Measurements from ENCODE around the gene SNTG2. TPM values are rescaled to one million over a fixed set of nuclear protein-coding genes. Genes with fewer than 3 reads are reported as not detected.
A peak's percentile ranks its signal among the peaks of the same experiment; 100 is the strongest.

Gene SNTG2
- total and polyA plus RNA-seq, 10 donors = 1.9 to 59.4 (median 18.3) TPM

GRCh38 chr2:1257334-1257733, 306.7 kb downstream of the SNTG2 start:
- Histone ChIP-seq H3K4me3 (no peak overlapping the region), H3K9me3 (peaks cover 0 to 2% (median 0%) of the 10 kb centered on the region in 8 donors), H3K27ac (no peak overlapping the region), H3K27me3 (replicated peaks in 1 of 7) (no peaks in the 10 kb centered on the region), H3K36me3 (no peaks in the 10 kb centered on the region), H3K4me1 (peaks cover 0 to 4% (median 0%) of the 10 kb centered on the region in 6 donors)
- TF ChIP-seq POLR2A (IDR thresholded peaks at IDR 0.05) (no peak), POLR2AphosphoS5 (IDR thresholded peaks at IDR 0.05) (no peak), CTCF (IDR thresholded peaks at IDR 0.05 in 8 of 11, conservative IDR thresholded peaks at IDR 0.05 in 3 of 11) (no peak)
- DNase-seq = no peak
- WGBS, 5 donors = 79 to 86% (median 80%) methylated on average over 11 of the region's 11 CpGs
- intact Hi-C loops (cut with DNase I; ENCODE audit: low total_unique reads) = no loop called here

GRCh38 chr2:1259746-1260145, 309.1 kb downstream of the SNTG2 start:
- Histone ChIP-seq H3K27me3 (replicated peaks in 1 of 7) (no peaks in the 10 kb centered on the region), H3K27ac (no peak overlapping the region), H3K4me3 (no peak overlapping the region), H3K4me1 (no peaks in the 10 kb centered on the region), H3K36me3 (no peaks in the 10 kb centered on the region), H3K9me3 (no peaks in the 10 kb centered on the region)
- DNase-seq = no peak
- WGBS, 5 donors = 81 to 87% (median 84%) methylated on average over 9 of the region's 9 CpGs
- intact Hi-C loops (cut with DNase I; ENCODE audit: low total_unique reads) = no loop called here
- TF ChIP-seq CTCF (IDR thresholded peaks at IDR 0.05 in 8 of 11, conservative IDR thresholded peaks at IDR 0.05 in 3 of 11) = no peak

GRCh38 chr2:1262609-1263008, 312.0 kb downstream of the SNTG2 start:
- peak in 1 of 3 donors; percentile 9 for TF ChIP-seq POLR2AphosphoS5 (IDR thresholded peaks at IDR 0.05)
- TF ChIP-seq POLR2A (IDR thresholded peaks at IDR 0.05) = no peak
- intact Hi-C loops (cut with DNase I; ENCODE audit: low total_unique reads) = no loop called here
- Histone ChIP-seq H3K27me3 (replicated peaks in 1 of 7) (no peaks in the 10 kb centered on the region), H3K27ac (no peak overlapping the region), H3K4me3 (no peak overlapping the region), H3K9me3 (no peaks in the 10 kb centered on the region), H3K4me1 (no peaks in the 10 kb centered on the region), H3K36me3 (no peaks in the 10 kb centered on the region)
- DNase-seq = no peak
- 82 to 92% (median 89%) methylated on average over 29 of the region's 29 CpGs for WGBS, 5 donors

- no peak overlapping the region for H3K4me3 ChIP-seq
- intact Hi-C loops (cut with DNase I; ENCODE audit: low total_unique reads) = no loop called here
- H3K27me3 ChIP-seq (replicated peaks in 1 of 7) = peaks cover 0 to 6% (median 0%) of the 10 kb centered on the region in 7 donors
- no peaks in the 10 kb centered on the region for H3K4me1 ChIP-seq
- WGBS, 5 donors = 71 to 88% (median 85%) methylated on average over 4 of the region's 4 CpGs
- no peak overlapping the region for H3K27ac ChIP-seq
- TF ChIP-seq POLR2A (IDR thresholded peaks at IDR 0.05) (no peak), CTCF (IDR thresholded peaks at IDR 0.05 in 8 of 11, conservative IDR thresholded peaks at IDR 0.05 in 3 of 11) (no peak), POLR2AphosphoS5 (IDR thresholded peaks at IDR 0.05) (no peak)
- no peak for DNase-seq
- H3K9me3 ChIP-seq = no peaks in the 10 kb centered on the region
- H3K36me3 ChIP-seq = no peaks in the 10 kb centered on the region
Measured at GRCh38 chr2:1265454-1265853, 314.8 kb downstream of the SNTG2 start.

GRCh38 chr2:1266351-1266750, 315.7 kb downstream of the SNTG2 start:
- intact Hi-C loops (cut with DNase I; ENCODE audit: low total_unique reads) = no loop called here

More at GRCh38 chr2:1266351-1266750, 315.7 kb downstream of the SNTG2 start:
- no peak overlapping the region for H3K4me3 ChIP-seq
- 84 to 94% (median 90%) methylated on average over 12 of the region's 12 CpGs for WGBS, 5 donors
- H3K27me3 ChIP-seq (replicated peaks in 1 of 7) = peaks cover 0 to 6% (median 0%) of the 10 kb centered on the region in 7 donors
- no peaks in the 10 kb centered on the region for H3K36me3 ChIP-seq
- TF ChIP-seq POLR2AphosphoS5 (IDR thresholded peaks at IDR 0.05) = no peak
- no peak for TF ChIP-seq POLR2A (IDR thresholded peaks at IDR 0.05)
- no peak for TF ChIP-seq CTCF (IDR thresholded peaks at IDR 0.05 in 8 of 11, conservative IDR thresholded peaks at IDR 0.05 in 3 of 11)
- H3K9me3 ChIP-seq = no peaks in the 10 kb centered on the region
- no peak overlapping the region for H3K27ac ChIP-seq
- no peak for DNase-seq
- no peaks in the 10 kb centered on the region for H3K4me1 ChIP-seq

Data from spleen (tissue), 11 donors.